HEK293 (cell line): ENCODE measurements around the gene RNF113B.

Source experiments
- MEIS1 ChIP-seq: sonication (generic); formaldehyde crosslinking; IDR thresholded peaks from 2 replicates; pipeline ENCODE4 v1.8.1; 2022; ENCODE audit warnings: missing genetic modification reagents, mild to moderate bottlenecking, borderline replicate concordance
- REST ChIP-seq: fragments of 450-650 bp; formaldehyde crosslinking; IDR thresholded peaks from 2 replicates; pipeline ENCODE4 v1.5.1; 2016; ENCODE audit warnings: missing biosample characterization, missing genetic modification characterization
- ZFP37 ChIP-seq: fragments of 450-650 bp; formaldehyde crosslinking; IDR thresholded peaks from 2 replicates; pipeline ENCODE4 v1.5.1; 2016; ENCODE audit warnings: missing biosample characterization, missing genetic modification characterization
- ZIC2 ChIP-seq: fragments of 450-650 bp; formaldehyde crosslinking; IDR thresholded peaks from 2 replicates; pipeline ENCODE4 v1.5.1; 2016; ENCODE audit warnings: missing biosample characterization, missing genetic modification characterization
- ZNF140 ChIP-seq: fragments of 450-650 bp; formaldehyde crosslinking; IDR thresholded peaks from 2 replicates; pipeline ENCODE4 v1.5.1; 2016; ENCODE audit warnings: missing biosample characterization, missing genetic modification characterization
- ZNF19 ChIP-seq: fragments of 450-650 bp; formaldehyde crosslinking; IDR thresholded peaks from 2 replicates; pipeline ENCODE4; 2016; ENCODE audit warnings: missing biosample characterization, missing genetic modification characterization, low read depth
- ZNF391 ChIP-seq: fragments of 450-650 bp; formaldehyde crosslinking; IDR thresholded peaks from 2 replicates; pipeline ENCODE4 v1.5.1; 2016; ENCODE audit warnings: low read depth, missing biosample characterization, missing genetic modification characterization, borderline replicate concordance
- ZNF549 ChIP-seq: fragments of 450-650 bp; IDR thresholded peaks from 2 replicates; pipeline ENCODE4 v1.5.1; 2018; ENCODE audit warnings: missing biosample characterization, missing genetic modification characterization, mild to moderate bottlenecking, inconsistent platforms, moderate library complexity
- ZNF555 ChIP-seq: fragments of 450-650 bp; formaldehyde crosslinking; conservative IDR thresholded peaks from 2 replicates; pipeline ENCODE4 v1.5.1; 2017; ENCODE audit warnings: missing biosample characterization, mild to moderate bottlenecking, missing genetic modification characterization, inconsistent platforms
- TF ChIP-seq, protein P1 (sequence below): fragments of 450-650 bp; formaldehyde crosslinking; IDR thresholded peaks from 2 replicates; pipeline ENCODE4 v1.5.1; 2016; ENCODE audit warnings: missing biosample characterization, missing genetic modification characterization

DNA sequence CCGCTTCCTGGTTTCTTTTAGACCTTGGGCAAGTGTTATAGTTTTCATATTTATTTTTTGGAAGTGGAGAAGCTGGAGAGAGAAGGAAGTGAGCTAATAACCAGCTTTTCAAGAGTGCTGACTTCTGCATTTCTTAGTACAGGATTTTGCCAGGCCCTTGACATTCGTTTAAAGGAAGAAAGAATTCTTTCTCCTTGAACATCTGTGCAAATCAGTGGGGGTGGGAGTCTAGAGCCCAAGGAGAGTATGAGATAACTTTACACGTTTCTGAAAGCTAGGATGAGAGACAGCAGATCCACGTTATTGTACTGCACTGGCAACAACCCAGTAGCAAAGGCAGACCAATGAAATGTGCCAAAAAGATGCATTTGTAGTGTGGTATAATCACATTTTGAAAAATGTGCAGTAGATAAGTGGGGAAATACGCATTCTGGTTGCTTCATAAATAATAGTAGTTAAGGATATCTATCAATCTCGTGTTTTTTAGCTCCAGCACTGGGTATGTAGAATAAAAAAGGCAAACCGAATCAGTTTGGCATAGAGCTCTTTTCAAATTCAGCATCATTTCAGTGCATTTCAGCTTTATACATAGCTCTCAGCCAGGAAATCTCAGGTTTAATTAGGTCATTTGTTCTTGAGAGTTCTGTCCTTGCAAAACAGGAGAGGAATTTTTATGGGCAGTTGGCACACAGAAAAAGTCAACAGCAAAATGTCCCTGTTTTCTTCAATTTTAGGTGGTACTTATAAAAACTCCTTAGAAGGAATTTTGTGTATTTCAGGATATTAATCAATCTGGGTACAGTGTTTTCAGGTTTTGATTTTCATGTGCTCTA, 4.3 kb downstream of the RNF113B start:
- TF ChIP-seq, protein P1, sequence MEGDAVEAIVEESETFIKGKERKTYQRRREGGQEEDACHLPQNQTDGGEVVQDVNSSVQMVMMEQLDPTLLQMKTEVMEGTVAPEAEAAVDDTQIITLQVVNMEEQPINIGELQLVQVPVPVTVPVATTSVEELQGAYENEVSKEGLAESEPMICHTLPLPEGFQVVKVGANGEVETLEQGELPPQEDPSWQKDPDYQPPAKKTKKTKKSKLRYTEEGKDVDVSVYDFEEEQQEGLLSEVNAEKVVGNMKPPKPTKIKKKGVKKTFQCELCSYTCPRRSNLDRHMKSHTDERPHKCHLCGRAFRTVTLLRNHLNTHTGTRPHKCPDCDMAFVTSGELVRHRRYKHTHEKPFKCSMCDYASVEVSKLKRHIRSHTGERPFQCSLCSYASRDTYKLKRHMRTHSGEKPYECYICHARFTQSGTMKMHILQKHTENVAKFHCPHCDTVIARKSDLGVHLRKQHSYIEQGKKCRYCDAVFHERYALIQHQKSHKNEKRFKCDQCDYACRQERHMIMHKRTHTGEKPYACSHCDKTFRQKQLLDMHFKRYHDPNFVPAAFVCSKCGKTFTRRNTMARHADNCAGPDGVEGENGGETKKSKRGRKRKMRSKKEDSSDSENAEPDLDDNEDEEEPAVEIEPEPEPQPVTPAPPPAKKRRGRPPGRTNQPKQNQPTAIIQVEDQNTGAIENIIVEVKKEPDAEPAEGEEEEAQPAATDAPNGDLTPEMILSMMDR: no peak
- no peak for TF ChIP-seq ZNF140
- no peak for TF ChIP-seq ZNF549 (tag by site-specific recombination)
- TF ChIP-seq ZNF555 (tag by site-specific recombination): no peak
- no peak for TF ChIP-seq ZNF19 (tag by site-specific recombination)
- TF ChIP-seq ZIC2 (tag by site-specific recombination): no peak
- TF ChIP-seq ZNF391: no peak
- no peak for TF ChIP-seq ZFP37 (tag by site-specific recombination)
- TF ChIP-seq MEIS1 (CRISPR knock-in tag): no peak
- no peak for TF ChIP-seq REST (tag by site-specific recombination)
